CD4-positive, alpha-beta memory T cell (primary cell): ENCODE data around the gene PDLIM3. TPM values are rescaled to one million over a fixed set of nuclear protein-coding genes. Genes with fewer than 3 reads are reported as not detected.

Experiments used
- CTCF ChIA-PET: fragments of 350-600 bp; sonication (Branson Sonifier 250); formaldehyde crosslinking; loops from one replicate; lab custom pipeline; 2021; ENCODE audit warnings: inconsistent platforms; ENCODE audit not compliant: partially characterized antibody; lab: Charles Lee
- POLR2A ChIA-PET: fragments of 350-600 bp; sonication (Branson Sonifier 250); formaldehyde crosslinking; loops from one replicate; lab custom pipeline; 2021; ENCODE audit not compliant: partially characterized antibody; lab: Charles Lee
- DNase-seq, 5 donors: peaks; one replicate each; pipeline versions ENCODE4 v3.0.0 to v3.0.0-alpha.2; 2020 to 2022; ENCODE audit warnings: mixed read lengths in 1 of 5
- H3K27ac ChIP-seq: one replicate; pipeline ENCODE4 v1.7.0; 2013; ENCODE audit warnings: low read depth, low read length
- H3K27me3 ChIP-seq: 2 replicates; pipeline ENCODE4 v1.7.0; 2013; ENCODE audit warnings: mild to moderate bottlenecking, low read length, moderate library complexity; ENCODE audit not compliant: insufficient read depth
- H3K36me3 ChIP-seq: 2 replicates; pipeline ENCODE4 v1.7.0; 2013; ENCODE audit warnings: mild to moderate bottlenecking, low read length, moderate library complexity; ENCODE audit not compliant: insufficient read depth
- H3K4me1 ChIP-seq: 2 replicates; pipeline ENCODE4 v1.7.0; 2013; ENCODE audit warnings: mild to moderate bottlenecking, low read length, moderate library complexity; ENCODE audit not compliant: insufficient read depth
- H3K4me3 ChIP-seq, 2 donors: one replicate each; pipeline ENCODE4 v1.7.0; 2013; ENCODE audit warnings: low read length in 2 of 2, mild to moderate bottlenecking in 1 of 2
- H3K9me3 ChIP-seq, 2 donors: one replicate each; pipeline ENCODE4 v1.7.0; 2013; ENCODE audit warnings: low read length in 2 of 2, control low read depth in 1 of 2; ENCODE audit not compliant: control insufficient read depth in 1 of 2
- H3K27ac Mint-ChIP-seq, 7 donors: one replicate each; pipeline ENCODE4 v1.8.0; 2020 to 2021; ENCODE audit warnings: mixed read lengths in 7 of 7, mild to moderate bottlenecking in 6 of 7, inconsistent platforms in 3 of 7, moderate library complexity in 3 of 7
- H3K27me3 Mint-ChIP-seq, 2 donors: one replicate each; pipeline ENCODE4 v1.8.0; 2020 to 2021; ENCODE audit warnings: mixed read lengths in 2 of 2
- H3K36me3 Mint-ChIP-seq, 2 donors: one replicate each; pipeline ENCODE4 v1.8.0; 2020 to 2021; ENCODE audit warnings: mixed read lengths in 2 of 2, inconsistent platforms in 1 of 2, mild to moderate bottlenecking in 1 of 2
- H3K4me1 Mint-ChIP-seq, 4 donors: one replicate each; pipeline ENCODE4 v1.8.0; 2020 to 2021; ENCODE audit warnings: mixed read lengths in 4 of 4, mild to moderate bottlenecking in 1 of 4
- H3K4me3 Mint-ChIP-seq, 8 donors: one replicate each; pipeline ENCODE4 v1.8.0; 2020 to 2021; ENCODE audit warnings: mixed read lengths in 8 of 8, mild to moderate bottlenecking in 7 of 8, moderate library complexity in 6 of 8, inconsistent platforms in 3 of 8
- H3K9me3 Mint-ChIP-seq, 8 donors: one replicate each; pipeline ENCODE4 v1.8.0; 2020 to 2021; ENCODE audit warnings: mixed read lengths in 8 of 8, mild to moderate bottlenecking in 5 of 8, inconsistent platforms in 3 of 8, moderate library complexity in 1 of 8
- intact Hi-C: fragments of 100-400 bp; cut with micrococcal nuclease; formaldehyde crosslinking; loops from one replicate; pipeline ENCODE4 v1.15.1; 2023
- polyA plus RNA-seq, 2 donors: library from polyadenylated mRNA; unstranded; fragments of 300-500 nt; fragmentation: Illumina TruSeq; gene quantifications; one replicate each; pipeline ENCODE4 v1.2.3, GENCODE V29; 2021
- total RNA-seq, 2 experiments: library from RNA; stranded (reverse); gene quantifications; one replicate each; pipeline ENCODE4 v1.2.3, GENCODE V29; 2021

Gene PDLIM3
- total and polyA plus RNA-seq, 4 experiments from 2014 or later, result not detected

GRCh38 chr4:185550933-185551332 lies 15.6 kb upstream of the PDLIM3 start:
- Histone ChIP-seq H3K27ac (no peak overlapping the region), H3K4me1 (no peaks in the 10 kb centered on the region), H3K27me3 (no peaks in the 10 kb centered on the region), H3K4me3 (no peak overlapping the region), H3K36me3 (no peaks in the 10 kb centered on the region), H3K9me3 (no peaks in the 10 kb centered on the region)
- DNase-seq, result no peak
- H3K9me3 Mint-ChIP-seq, result no peaks in the 10 kb centered on the region
- ChIA-PET POLR2A (no interaction called here), CTCF (no interaction called here)
- no peak overlapping the region for H3K27ac Mint-ChIP-seq
- no peaks in the 10 kb centered on the region for H3K4me1 Mint-ChIP-seq
- H3K27me3 Mint-ChIP-seq, result peaks cover 5 to 10% of the 10 kb centered on the region in 2 donors
- no peak overlapping the region for H3K4me3 Mint-ChIP-seq
- intact Hi-C loops, result no loop called here
- H3K36me3 Mint-ChIP-seq, result no peaks in the 10 kb centered on the region

DNA sequence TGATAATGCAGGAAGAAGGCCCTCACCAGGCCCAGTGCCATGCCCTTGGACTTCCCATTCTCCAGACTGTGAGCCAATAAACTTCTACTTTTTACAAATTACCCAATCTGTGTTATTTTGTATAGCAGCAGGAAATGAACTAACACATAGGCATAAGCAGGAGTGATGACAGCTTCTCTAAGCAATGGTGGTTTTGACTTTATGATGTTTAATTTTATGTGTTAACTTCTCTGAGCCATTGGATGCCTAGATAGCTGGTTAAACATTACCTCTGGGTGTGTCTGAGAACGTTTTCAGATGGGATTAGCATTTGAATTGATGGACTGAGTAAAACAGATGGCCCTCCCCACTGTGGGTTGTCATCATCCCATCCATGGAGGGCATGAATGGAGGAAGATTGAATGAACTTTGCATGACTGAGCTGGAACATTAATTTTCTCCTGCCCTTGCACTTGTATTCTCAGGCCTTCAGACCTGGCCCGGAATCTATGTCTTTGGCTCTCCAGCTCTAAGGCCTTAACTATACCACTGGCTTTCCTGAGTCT lies 13.9 kb upstream of the PDLIM3 start:
- no peak overlapping the region for H3K4me3 Mint-ChIP-seq
- H3K4me1 ChIP-seq, result no peaks in the 10 kb centered on the region
- H3K27ac Mint-ChIP-seq, result no peak overlapping the region
- peaks cover 3 to 7% of the 10 kb centered on the region in 2 donors for H3K27me3 Mint-ChIP-seq
- no peaks in the 10 kb centered on the region for H3K9me3 Mint-ChIP-seq
- CTCF ChIA-PET, result interaction anchor here (0.8 kb wide), 1 partner anchor 17 kb away, joined by 3 read pairs; no protein-coding TSS in a partner anchor
- H3K36me3 Mint-ChIP-seq, result no peaks in the 10 kb centered on the region
- H3K4me3 ChIP-seq, result no peak overlapping the region
- H3K27ac ChIP-seq, result no peak overlapping the region
- no peaks in the 10 kb centered on the region for H3K36me3 ChIP-seq
- no peaks in the 10 kb centered on the region for H3K9me3 ChIP-seq
- DNase-seq, result no peak
- H3K27me3 ChIP-seq, result no peaks in the 10 kb centered on the region
- POLR2A ChIA-PET, result no interaction called here
- intact Hi-C loops, result no loop called here
- no peaks in the 10 kb centered on the region for H3K4me1 Mint-ChIP-seq

- Histone ChIP-seq H3K36me3 (no peaks in the 10 kb centered on the region), H3K9me3 (no peaks in the 10 kb centered on the region), H3K4me1 (no peaks in the 10 kb centered on the region), H3K27ac (no peak overlapping the region), H3K4me3 (no peak overlapping the region), H3K27me3 (no peaks in the 10 kb centered on the region)
- no peak overlapping the region for H3K4me3 Mint-ChIP-seq
- POLR2A ChIA-PET, result no interaction called here
- CTCF ChIA-PET, result no interaction called here
- peaks cover 3 to 7% of the 10 kb centered on the region in 2 donors for H3K27me3 Mint-ChIP-seq
- intact Hi-C loops, result no loop called here
- no peaks in the 10 kb centered on the region for H3K36me3 Mint-ChIP-seq
- H3K9me3 Mint-ChIP-seq, result no peaks in the 10 kb centered on the region
- DNase-seq, result no peak
- no peak overlapping the region for H3K27ac Mint-ChIP-seq
- H3K4me1 Mint-ChIP-seq, result no peaks in the 10 kb centered on the region
Observed at GRCh38 chr4:185548587-185548986, 13.3 kb upstream of the PDLIM3 start.

DNA sequence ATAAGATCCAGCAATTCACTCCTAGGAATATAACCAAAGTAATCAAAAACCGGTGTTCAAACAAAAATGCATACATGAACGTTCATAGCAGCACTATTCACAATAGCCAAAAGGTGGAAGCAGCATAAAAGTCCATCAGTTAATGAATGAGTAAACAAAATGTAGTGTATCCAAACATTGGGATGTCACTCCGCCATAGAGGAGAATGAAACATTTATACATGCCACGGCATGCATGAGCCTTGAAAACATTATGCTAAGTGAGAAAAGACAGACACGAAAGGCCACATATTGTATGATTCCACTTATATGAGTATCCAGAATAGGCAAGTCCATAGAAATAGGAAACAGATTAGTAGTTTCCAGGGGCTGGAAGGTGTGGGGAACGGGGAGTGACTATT lies 11.0 kb upstream of the PDLIM3 start:
- intact Hi-C loops, result no loop called here
- Mint-ChIP-seq H3K9me3 (no peaks in the 10 kb centered on the region), H3K4me3 (no peak overlapping the region), H3K36me3 (no peaks in the 10 kb centered on the region), H3K4me1 (no peaks in the 10 kb centered on the region), H3K27me3 (peaks cover 14 to 17% of the 10 kb centered on the region in 2 donors), H3K27ac (no peak overlapping the region)
- no peak for DNase-seq
- H3K36me3 ChIP-seq, result no peaks in the 10 kb centered on the region
- POLR2A ChIA-PET, result no interaction called here
- H3K4me3 ChIP-seq, result no peak overlapping the region
- no peaks in the 10 kb centered on the region for H3K9me3 ChIP-seq
- H3K4me1 ChIP-seq, result no peaks in the 10 kb centered on the region
- CTCF ChIA-PET, result no interaction called here
- H3K27me3 ChIP-seq, result no peaks in the 10 kb centered on the region
- H3K27ac ChIP-seq, result no peak overlapping the region

- no peak overlapping the region for H3K4me3 Mint-ChIP-seq
- H3K27me3 Mint-ChIP-seq, result peaks cover 13 to 19% of the 10 kb centered on the region in 2 donors
- Histone ChIP-seq H3K27ac (no peak overlapping the region), H3K4me3 (no peak overlapping the region), H3K9me3 (no peaks in the 10 kb centered on the region), H3K36me3 (no peaks in the 10 kb centered on the region), H3K4me1 (no peaks in the 10 kb centered on the region), H3K27me3 (no peaks in the 10 kb centered on the region)
- no peaks in the 10 kb centered on the region for H3K4me1 Mint-ChIP-seq
- H3K9me3 Mint-ChIP-seq, result no peaks in the 10 kb centered on the region
- H3K36me3 Mint-ChIP-seq, result no peaks in the 10 kb centered on the region
- intact Hi-C loops, result no loop called here
- DNase-seq, result no peak
- ChIA-PET CTCF (no interaction called here), POLR2A (no interaction called here)
- H3K27ac Mint-ChIP-seq, result no peak overlapping the region
Observed at GRCh38 chr4:185542626-185543315, 7.5 kb upstream of the PDLIM3 start.

DNA sequence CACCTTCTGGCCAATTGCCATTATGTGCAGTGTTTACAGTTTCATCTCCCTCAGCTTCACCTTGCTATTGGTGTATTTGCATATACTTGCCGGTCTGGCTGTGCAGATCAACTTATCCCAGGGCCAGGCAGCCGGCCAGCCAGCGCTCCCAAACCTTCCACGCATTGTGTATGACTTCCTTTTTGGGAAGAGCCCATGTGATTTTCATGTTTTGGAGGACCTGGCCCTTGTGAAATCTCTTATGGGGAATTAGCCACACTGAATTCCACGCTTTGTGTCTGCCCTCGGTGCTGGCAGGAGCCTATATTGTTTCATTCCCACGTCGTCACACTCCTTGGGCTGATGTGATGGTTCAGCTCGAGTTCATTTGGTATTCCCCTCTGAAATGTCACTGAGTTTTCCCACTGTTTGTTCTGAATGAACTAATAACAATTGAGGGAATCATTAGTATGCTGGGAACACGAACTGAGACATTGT lies 6.0 kb upstream of the PDLIM3 start:
- CTCF ChIA-PET, result no interaction called here
- no peaks in the 10 kb centered on the region for H3K4me1 ChIP-seq
- no peak overlapping the region for H3K4me3 ChIP-seq
- POLR2A ChIA-PET, result no interaction called here
- Mint-ChIP-seq H3K4me1 (no peaks in the 10 kb centered on the region), H3K27ac (no peak overlapping the region), H3K36me3 (no peaks in the 10 kb centered on the region), H3K9me3 (no peaks in the 10 kb centered on the region), H3K27me3 (peaks cover 16 to 20% of the 10 kb centered on the region in 2 donors), H3K4me3 (no peak overlapping the region)
- peaks cover 3% of the 10 kb centered on the region for H3K27me3 ChIP-seq
- intact Hi-C loops, result no loop called here
- H3K27ac ChIP-seq, result no peak overlapping the region
- no peak for DNase-seq
- H3K36me3 ChIP-seq, result no peaks in the 10 kb centered on the region
- no peaks in the 10 kb centered on the region for H3K9me3 ChIP-seq

DNA sequence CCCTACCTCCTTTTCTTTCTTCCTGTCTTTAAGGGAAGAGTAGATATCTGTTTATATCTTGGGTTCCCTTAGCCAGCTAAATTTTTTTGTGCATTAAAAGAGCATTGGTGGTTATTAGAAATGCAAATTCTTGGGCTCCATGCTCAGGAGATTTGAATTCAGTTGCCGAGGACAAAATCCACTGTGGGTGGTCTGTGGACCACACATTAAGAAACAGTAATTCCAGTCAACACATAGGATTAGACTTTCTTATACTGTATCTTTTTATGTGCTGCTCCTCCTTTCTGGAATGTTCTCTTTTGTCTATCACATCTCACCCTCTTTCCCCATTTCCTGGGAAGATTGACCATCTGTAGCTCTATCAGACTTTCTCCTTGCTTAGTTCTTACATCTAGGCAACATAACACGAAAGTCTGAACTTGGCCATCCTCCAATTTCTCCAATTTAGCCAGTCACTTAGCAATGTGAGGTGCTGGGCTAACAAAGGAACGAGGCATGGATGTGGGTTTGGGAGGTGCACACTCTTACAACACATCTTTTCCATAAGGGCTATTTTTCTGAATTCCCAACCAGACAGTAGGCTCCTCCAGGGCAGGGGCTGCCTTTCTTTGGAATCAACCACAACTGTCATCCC lies 5.3 kb upstream of the PDLIM3 start:
- H3K27me3 ChIP-seq, result peaks cover 7% of the 10 kb centered on the region
- H3K9me3 Mint-ChIP-seq, result no peaks in the 10 kb centered on the region
- no peak overlapping the region for H3K27ac Mint-ChIP-seq
- ChIA-PET POLR2A (no interaction called here), CTCF (no interaction called here)
- H3K9me3 ChIP-seq, result no peaks in the 10 kb centered on the region
- intact Hi-C loops, result no loop called here
- no peak for DNase-seq
- no peaks in the 10 kb centered on the region for H3K4me1 ChIP-seq
- H3K4me3 Mint-ChIP-seq, result no peak overlapping the region
- H3K4me3 ChIP-seq, result no peak overlapping the region
- peaks cover 0 to 5% (median 2%) of the 10 kb centered on the region in 4 donors for H3K4me1 Mint-ChIP-seq
- peaks cover 20 to 23% of the 10 kb centered on the region in 2 donors for H3K27me3 Mint-ChIP-seq
- H3K36me3 ChIP-seq, result no peaks in the 10 kb centered on the region
- H3K36me3 Mint-ChIP-seq, result no peaks in the 10 kb centered on the region
- no peak overlapping the region for H3K27ac ChIP-seq
